ENCODE results near the gene BTN1A1. TPM values are rescaled to one million over a fixed set of nuclear protein-coding genes. Genes with fewer than 3 reads are reported as not detected.

The BTN1A1 gene
- total and polyA plus RNA-seq, 12 donors = not detected

DNA sequence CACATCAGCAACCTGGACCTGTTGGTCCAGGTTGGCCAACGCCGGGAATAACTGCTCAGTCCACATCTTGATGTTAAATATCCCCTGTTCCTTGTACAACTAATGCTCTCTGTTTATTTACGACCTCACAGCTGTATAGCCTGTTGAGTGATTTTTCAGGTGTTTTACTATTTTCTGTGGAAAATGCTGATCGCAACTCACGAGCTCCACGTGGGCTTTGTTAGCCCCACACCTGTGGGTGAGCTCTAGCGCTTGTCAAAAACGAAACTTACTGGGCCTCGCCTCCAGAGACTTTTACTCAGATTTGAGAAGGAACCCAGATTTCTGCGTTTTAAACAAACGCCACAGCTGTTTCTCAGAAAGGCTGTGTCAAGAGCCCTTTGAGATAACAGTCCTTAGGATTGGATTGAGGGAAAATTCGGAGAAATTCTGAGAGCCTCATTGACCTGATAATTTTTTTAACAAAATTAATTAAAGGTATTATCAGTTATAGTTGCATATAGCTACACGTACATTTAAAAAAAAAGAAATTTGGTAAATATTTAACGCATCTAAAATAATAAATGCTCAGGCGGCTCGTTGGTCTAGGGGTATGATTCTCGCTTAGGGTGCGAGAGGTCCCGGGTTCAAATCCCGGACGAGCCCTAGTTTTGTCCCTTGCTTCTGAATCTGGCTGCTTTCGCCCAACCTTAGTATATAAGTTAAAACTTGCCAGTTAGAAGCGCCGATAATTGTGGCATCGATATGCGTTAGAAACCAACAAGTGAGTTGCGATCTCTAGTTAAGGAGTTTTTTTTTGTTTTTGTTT, 54.8 kb downstream of the BTN1A1 start:
- no peaks in the 10 kb centered on the region for H3K27me3 ChIP-seq
- peak overlapping the region in 9 of 10 donors; percentile 5 to 87 (median 77) for H3K27ac ChIP-seq
- WGBS, 2 donors = 16 to 18% methylated on average over 27 of the region's 27 CpGs
- TF ChIP-seq, protein P1, sequence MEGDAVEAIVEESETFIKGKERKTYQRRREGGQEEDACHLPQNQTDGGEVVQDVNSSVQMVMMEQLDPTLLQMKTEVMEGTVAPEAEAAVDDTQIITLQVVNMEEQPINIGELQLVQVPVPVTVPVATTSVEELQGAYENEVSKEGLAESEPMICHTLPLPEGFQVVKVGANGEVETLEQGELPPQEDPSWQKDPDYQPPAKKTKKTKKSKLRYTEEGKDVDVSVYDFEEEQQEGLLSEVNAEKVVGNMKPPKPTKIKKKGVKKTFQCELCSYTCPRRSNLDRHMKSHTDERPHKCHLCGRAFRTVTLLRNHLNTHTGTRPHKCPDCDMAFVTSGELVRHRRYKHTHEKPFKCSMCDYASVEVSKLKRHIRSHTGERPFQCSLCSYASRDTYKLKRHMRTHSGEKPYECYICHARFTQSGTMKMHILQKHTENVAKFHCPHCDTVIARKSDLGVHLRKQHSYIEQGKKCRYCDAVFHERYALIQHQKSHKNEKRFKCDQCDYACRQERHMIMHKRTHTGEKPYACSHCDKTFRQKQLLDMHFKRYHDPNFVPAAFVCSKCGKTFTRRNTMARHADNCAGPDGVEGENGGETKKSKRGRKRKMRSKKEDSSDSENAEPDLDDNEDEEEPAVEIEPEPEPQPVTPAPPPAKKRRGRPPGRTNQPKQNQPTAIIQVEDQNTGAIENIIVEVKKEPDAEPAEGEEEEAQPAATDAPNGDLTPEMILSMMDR (IDR thresholded peaks at IDR 0.05) = no peak
- intact Hi-C loops (cut with DNase I) = loop anchor here in 3 of 10 donors (1.0 to 10.0 kb wide), 3 partner anchors 13 to 920 kb away; partner anchors contain the start of gene ZNF184 (in 1 of the 3)
- peak overlapping the region in 9 of 10 donors; percentile 30 to 64 (median 59) for H3K4me3 ChIP-seq
- peaks cover 0 to 45% (median 15%) of the 10 kb centered on the region in 9 donors for H3K4me1 ChIP-seq
- DNase-seq = no peak
- H3K9me3 ChIP-seq = no peaks in the 10 kb centered on the region
- no peaks in the 10 kb centered on the region for H3K36me3 ChIP-seq
- ATAC-seq = no peak

DNA sequence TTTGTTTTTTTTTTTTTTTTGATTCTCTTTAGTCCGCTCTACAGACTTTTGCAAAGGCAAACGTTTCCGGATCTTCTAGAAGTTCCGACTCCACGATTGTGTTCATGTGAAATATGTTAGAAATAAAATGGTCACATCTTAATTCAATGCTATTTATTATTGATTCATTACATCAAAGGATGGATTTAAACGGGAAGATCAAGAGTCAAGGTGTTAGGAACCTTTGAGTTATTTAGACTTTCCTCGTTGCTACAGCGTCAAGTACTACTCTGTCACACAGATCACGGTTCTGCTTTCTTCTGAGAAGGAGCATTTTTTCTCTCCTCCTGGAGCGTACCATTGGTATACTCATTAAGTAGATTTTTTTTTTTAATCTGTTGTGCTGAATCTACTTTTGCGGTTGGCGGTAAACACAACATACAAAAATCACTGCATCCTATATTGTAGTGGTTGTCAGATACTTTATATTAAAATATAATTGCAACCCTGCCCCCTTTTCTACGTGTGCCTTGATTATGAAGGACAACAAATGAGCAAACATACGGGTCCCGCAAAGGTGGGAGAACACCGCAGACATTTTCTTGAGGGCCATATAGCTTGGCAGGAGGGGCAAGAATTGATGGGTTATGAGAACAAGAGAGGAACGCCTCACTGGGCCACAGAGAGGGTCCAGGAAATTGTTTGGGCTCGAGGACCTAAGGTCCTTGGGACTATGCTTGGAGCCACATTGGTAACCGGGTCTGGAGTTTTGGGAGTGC, 55.6 kb downstream of the BTN1A1 start:
- intact Hi-C loops (cut with DNase I) = loop anchor here in 2 of 10 donors (2.0 to 10.0 kb wide), 2 partner anchors 13 to 919 kb away; partner anchors contain the start of gene ZNF184 (in 1 of the 2)
- H3K27me3 ChIP-seq = no peaks in the 10 kb centered on the region
- DNase-seq (no peak), ATAC-seq (no peak)
- TF ChIP-seq, protein P1 (IDR thresholded peaks at IDR 0.05) = no peak
- 48 to 52% methylated on average over 19 of the region's 19 CpGs for WGBS, 2 donors
- no peak overlapping the region for H3K27ac ChIP-seq
- H3K4me1 ChIP-seq = peaks cover 0 to 37% (median 11%) of the 10 kb centered on the region in 9 donors
- no peaks in the 10 kb centered on the region for H3K9me3 ChIP-seq
- H3K36me3 ChIP-seq = no peaks in the 10 kb centered on the region
- H3K4me3 ChIP-seq = peak overlapping the region in 4 of 10 donors; percentile 57 to 64 (median 60)

DNA sequence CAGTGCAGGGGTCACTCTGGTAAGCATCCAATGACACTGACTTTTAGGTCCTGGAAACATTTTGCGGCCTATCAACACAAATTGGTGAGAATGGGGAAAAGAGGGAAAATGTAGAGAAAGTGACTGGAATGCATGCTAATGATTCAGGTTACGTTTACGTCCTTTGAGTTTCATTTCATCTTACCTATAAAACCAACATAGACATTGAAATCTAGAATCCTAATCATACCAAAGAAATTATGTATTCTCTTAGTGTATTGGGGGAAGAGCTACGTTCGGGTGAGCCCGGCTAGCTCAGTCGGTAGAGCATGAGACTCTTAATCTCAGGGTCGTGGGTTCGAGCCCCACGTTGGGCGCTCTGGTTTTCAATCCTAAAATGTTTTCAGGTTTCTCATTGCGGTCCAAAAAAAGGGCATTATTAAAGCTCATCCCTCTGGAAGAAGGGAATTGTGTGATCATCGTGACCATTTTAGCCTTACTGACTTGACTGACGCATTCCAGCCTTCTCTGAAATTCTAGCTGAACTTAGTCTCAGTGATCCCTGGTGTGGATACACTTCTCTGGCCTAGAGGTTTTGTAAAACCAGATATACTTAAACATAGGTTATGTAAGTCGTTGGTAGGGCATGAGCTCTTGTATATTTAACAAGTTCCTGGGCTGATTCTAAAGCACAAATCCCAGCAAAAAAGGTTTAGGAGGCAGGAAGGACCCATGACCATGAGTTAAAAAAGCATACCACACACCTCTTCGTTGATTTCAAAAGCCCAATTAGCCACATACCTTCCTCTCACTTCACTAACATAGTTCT, 56.4 kb downstream of the BTN1A1 start:
- WGBS, 2 donors = 36 to 38% methylated on average over 16 of the region's 16 CpGs

More for the DNA sequence above, 56.4 kb downstream of the BTN1A1 start:
- Histone ChIP-seq H3K27ac (peak overlapping the region in 1 of 10 donors; percentile 46), H3K4me1 (peaks cover 0 to 32% (median 9%) of the 10 kb centered on the region in 9 donors), H3K36me3 (no peaks in the 10 kb centered on the region), H3K27me3 (no peaks in the 10 kb centered on the region), H3K9me3 (no peaks in the 10 kb centered on the region), H3K4me3 (no peak overlapping the region)
- peak in 1 of 8 donors; percentile 37 for ATAC-seq
- no peak for DNase-seq
- TF ChIP-seq, protein P1 (IDR thresholded peaks at IDR 0.05) = no peak
- intact Hi-C loops (cut with DNase I) = loop anchor here in 1 of 10 donors (10.0 kb wide), 1 partner anchor 918 kb away; the partner anchor contains the start of gene ZNF184

Other genes with a start within 250 kb of the BTN1A1 start
- 10 to 100 TPM in 4 of 10 donors, 1 to 10 TPM in 6; 4.2 to 68.1 (median 9.2) TPM for gene BTN3A2, start 135.1 kb upstream of the BTN1A1 start, total RNA-seq
- gene BTN3A2, start 135.1 kb upstream of the BTN1A1 start, polyA plus RNA-seq = 10 to 100 TPM; 10.5 to 11.1 TPM
- 10 to 100 TPM in 1 of 10 donors, 1 to 10 TPM in 9; 1.7 to 12.5 (median 3.8) TPM for gene BTN2A2, start 117.2 kb upstream of the BTN1A1 start, total RNA-seq
- 1 to 10 TPM; 3.0 to 3.9 TPM for gene BTN2A2, start 117.2 kb upstream of the BTN1A1 start, polyA plus RNA-seq
- 10 to 100 TPM in 3 of 10 donors, 1 to 10 TPM in 7; 3.9 to 44.3 (median 8.6) TPM for gene BTN3A1, start 98.0 kb upstream of the BTN1A1 start, total RNA-seq
- gene BTN3A1, start 98.0 kb upstream of the BTN1A1 start, polyA plus RNA-seq = 10 to 100 TPM in 1 of 2 donors, 1 to 10 TPM in 1; 3.9 to 11.0 TPM
- gene BTN3A3, start 59.8 kb upstream of the BTN1A1 start, total RNA-seq = 10 to 100 TPM in 3 of 10 donors, 1 to 10 TPM in 7; 4.4 to 28.2 (median 8.4) TPM
- 10 to 100 TPM in 1 of 2 donors, 1 to 10 TPM in 1; 8.2 to 10.6 TPM for gene BTN3A3, start 59.8 kb upstream of the BTN1A1 start, polyA plus RNA-seq
- gene BTN2A1, start 42.3 kb upstream of the BTN1A1 start, total RNA-seq = 10 to 100 TPM; 12.7 to 19.9 (median 15.5) TPM
- gene BTN2A1, start 42.3 kb upstream of the BTN1A1 start, polyA plus RNA-seq = 10 to 100 TPM in 1 of 2 donors, 1 to 10 TPM in 1; 9.7 to 15.9 TPM
- 10 to 100 TPM; 22.8 to 35.0 (median 29.8) TPM for gene HMGN4, start 38.1 kb downstream of the BTN1A1 start, total RNA-seq
- gene HMGN4, start 38.1 kb downstream of the BTN1A1 start, polyA plus RNA-seq = 10 to 100 TPM in 1 of 2 donors, 1 to 10 TPM in 1; 8.2 to 31.4 TPM
- gene ABT1, start 96.7 kb downstream of the BTN1A1 start, total RNA-seq = 10 to 100 TPM in 1 of 10 donors, 1 to 10 TPM in 9; 5.8 to 10.2 (median 7.4) TPM
- 10 to 100 TPM in 1 of 2 donors, 1 to 10 TPM in 1; 6.6 to 11.7 TPM for gene ABT1, start 96.7 kb downstream of the BTN1A1 start, polyA plus RNA-seq
- 10 to 100 TPM in 9 of 10 donors, 1 to 10 TPM in 1; 9.5 to 14.5 (median 13.0) TPM for gene ZNF322, start 159.4 kb downstream of the BTN1A1 start, total RNA-seq
- 1 to 10 TPM; 4.0 to 5.7 TPM for gene ZNF322, start 159.4 kb downstream of the BTN1A1 start, polyA plus RNA-seq